Panc1 (cell line): ENCODE results near the gene TOP3A.

Experiments
- POLR2AphosphoS5 ChIP-seq: IDR thresholded peaks from 2 replicates; pipeline ENCODE4 v1.6.1; 2012; ENCODE audit warnings: mild to moderate bottlenecking, low read depth, low read length, moderate library complexity
- SIN3A ChIP-seq: IDR thresholded peaks from 2 replicates; pipeline ENCODE4 v1.6.1; 2012; ENCODE audit warnings: low read depth, mild to moderate bottlenecking, low read length, moderate library complexity, borderline replicate concordance; ENCODE audit not compliant: insufficient read depth
- TCF7L2 ChIP-seq: IDR thresholded peaks from 2 replicates; pipeline ENCODE4 v1.6.1; 2011; ENCODE audit warnings: mild to moderate bottlenecking, low read depth, low read length, inconsistent platforms
- TF ChIP-seq, protein P1 (sequence below): fragments of 450-650 bp; IDR thresholded peaks from 2 replicates; pipeline ENCODE4 v1.5.1; 2017; ENCODE audit warnings: mild to moderate bottlenecking

DNA sequence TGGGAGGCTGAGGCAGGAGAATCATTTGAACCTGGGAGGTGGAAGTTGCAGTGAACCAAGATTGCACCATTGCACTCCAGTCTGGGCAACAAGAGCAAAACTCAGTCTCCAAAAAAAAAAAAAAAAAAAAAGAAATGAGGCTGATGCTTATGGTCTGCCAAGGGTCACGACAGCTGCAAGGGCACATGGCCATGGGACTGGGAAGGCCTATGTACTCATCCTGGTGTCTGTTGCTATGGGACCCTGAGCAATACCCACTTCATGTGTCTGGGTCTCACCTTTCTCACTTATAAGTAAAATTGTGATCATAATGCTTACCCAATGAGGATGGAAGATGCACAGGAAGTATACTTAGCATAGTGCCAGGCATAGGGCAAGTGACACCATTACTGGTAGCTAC, 37.7 kb downstream of the TOP3A start:
- TF ChIP-seq, protein P1, sequence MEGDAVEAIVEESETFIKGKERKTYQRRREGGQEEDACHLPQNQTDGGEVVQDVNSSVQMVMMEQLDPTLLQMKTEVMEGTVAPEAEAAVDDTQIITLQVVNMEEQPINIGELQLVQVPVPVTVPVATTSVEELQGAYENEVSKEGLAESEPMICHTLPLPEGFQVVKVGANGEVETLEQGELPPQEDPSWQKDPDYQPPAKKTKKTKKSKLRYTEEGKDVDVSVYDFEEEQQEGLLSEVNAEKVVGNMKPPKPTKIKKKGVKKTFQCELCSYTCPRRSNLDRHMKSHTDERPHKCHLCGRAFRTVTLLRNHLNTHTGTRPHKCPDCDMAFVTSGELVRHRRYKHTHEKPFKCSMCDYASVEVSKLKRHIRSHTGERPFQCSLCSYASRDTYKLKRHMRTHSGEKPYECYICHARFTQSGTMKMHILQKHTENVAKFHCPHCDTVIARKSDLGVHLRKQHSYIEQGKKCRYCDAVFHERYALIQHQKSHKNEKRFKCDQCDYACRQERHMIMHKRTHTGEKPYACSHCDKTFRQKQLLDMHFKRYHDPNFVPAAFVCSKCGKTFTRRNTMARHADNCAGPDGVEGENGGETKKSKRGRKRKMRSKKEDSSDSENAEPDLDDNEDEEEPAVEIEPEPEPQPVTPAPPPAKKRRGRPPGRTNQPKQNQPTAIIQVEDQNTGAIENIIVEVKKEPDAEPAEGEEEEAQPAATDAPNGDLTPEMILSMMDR, result no peak
- TF ChIP-seq TCF7L2 (no peak), POLR2AphosphoS5 (no peak), SIN3A (no peak)
